HFFc6 (cell line): ENCODE results near the gene PCCA. TPM values are rescaled to one million over a fixed set of nuclear protein-coding genes. Genes with fewer than 3 reads are reported as not detected.

Source experiments
- DNase-seq: peaks from one replicate; pipeline ENCODE4 v3.0.0-alpha.2; 2018
- H3K27ac Mint-ChIP-seq: 2 replicates; pipeline ENCODE4 v1.8.0; 2020; ENCODE audit warnings: mild to moderate bottlenecking, mixed read lengths
- H3K27me3 Mint-ChIP-seq: 2 replicates; pipeline ENCODE4 v1.8.0; 2021; ENCODE audit warnings: mild to moderate bottlenecking, moderate library complexity, mixed read lengths; ENCODE audit not compliant: insufficient read depth
- H3K36me3 Mint-ChIP-seq: 2 replicates; pipeline ENCODE4 v1.8.0; 2021; ENCODE audit warnings: low read depth, mixed read lengths
- H3K4me1 Mint-ChIP-seq: 2 replicates; pipeline ENCODE4 v1.8.0; 2020; ENCODE audit warnings: low read depth, mixed read lengths
- H3K4me3 Mint-ChIP-seq: 2 replicates; pipeline ENCODE4 v1.8.0; 2020; ENCODE audit warnings: mild to moderate bottlenecking, moderate library complexity, mixed read lengths
- H3K9me3 Mint-ChIP-seq: 2 replicates; pipeline ENCODE4 v1.8.0; 2020; ENCODE audit warnings: mild to moderate bottlenecking, mixed read lengths
- total RNA-seq, 6 experiments: library from RNA; stranded (reverse); fragmentation: NEBNext Ultra II Directional; extraction: Animal tissue kit (Norgen Biotek cat#: 25700); gene quantifications; 2 replicates in 1 of 6; 3 replicates in 5 of 6; pipeline ENCODE4 v1.2.3, GENCODE V29; 2021
- TF ChIP-seq, protein P1 (sequence below): fragments of 200-600 bp; sonication (generic); IDR thresholded peaks from 2 replicates; pipeline ENCODE4 v1.5.0; 2021; ENCODE audit warnings: antibody characterized with exemption, mild to moderate bottlenecking

The PCCA gene
- total RNA-seq, 6 experiments from 2014 or later = 12.9 to 16.9 (median 14.7) TPM

DNA sequence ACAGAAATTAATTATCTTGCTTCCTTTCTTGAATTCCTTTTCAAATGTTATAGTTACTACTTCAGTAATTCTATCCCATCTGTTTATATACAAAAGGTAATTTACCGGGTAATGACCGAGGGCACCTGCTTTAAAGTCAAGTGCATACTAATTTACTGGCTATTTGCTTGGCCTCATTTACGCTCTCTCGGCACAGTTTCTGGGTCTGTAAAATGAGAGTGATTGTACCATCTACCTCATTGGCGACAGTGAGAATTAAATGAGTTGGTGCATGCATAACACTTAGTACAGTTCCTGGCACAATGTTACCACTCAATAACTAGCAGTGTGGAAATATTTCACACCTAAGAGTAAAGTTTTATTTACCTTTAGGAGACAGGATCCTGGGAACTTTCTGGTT is 388.1 kb downstream of the PCCA start:
- no peak for DNase-seq
- peaks cover 8% of the 10 kb centered on the region for H3K4me1 Mint-ChIP-seq
- H3K27me3 Mint-ChIP-seq = no peaks in the 10 kb centered on the region; the same call in 1 of the 2 replicates
- no peaks in the 10 kb centered on the region for H3K9me3 Mint-ChIP-seq
- no peaks in the 10 kb centered on the region for H3K36me3 Mint-ChIP-seq
- TF ChIP-seq, protein P1, sequence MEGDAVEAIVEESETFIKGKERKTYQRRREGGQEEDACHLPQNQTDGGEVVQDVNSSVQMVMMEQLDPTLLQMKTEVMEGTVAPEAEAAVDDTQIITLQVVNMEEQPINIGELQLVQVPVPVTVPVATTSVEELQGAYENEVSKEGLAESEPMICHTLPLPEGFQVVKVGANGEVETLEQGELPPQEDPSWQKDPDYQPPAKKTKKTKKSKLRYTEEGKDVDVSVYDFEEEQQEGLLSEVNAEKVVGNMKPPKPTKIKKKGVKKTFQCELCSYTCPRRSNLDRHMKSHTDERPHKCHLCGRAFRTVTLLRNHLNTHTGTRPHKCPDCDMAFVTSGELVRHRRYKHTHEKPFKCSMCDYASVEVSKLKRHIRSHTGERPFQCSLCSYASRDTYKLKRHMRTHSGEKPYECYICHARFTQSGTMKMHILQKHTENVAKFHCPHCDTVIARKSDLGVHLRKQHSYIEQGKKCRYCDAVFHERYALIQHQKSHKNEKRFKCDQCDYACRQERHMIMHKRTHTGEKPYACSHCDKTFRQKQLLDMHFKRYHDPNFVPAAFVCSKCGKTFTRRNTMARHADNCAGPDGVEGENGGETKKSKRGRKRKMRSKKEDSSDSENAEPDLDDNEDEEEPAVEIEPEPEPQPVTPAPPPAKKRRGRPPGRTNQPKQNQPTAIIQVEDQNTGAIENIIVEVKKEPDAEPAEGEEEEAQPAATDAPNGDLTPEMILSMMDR = no peak
- H3K27ac Mint-ChIP-seq = no peak overlapping the region
- H3K4me3 Mint-ChIP-seq = no peak overlapping the region

- H3K27me3 Mint-ChIP-seq = no peaks in the 10 kb centered on the region; the same call in 1 of the 2 replicates
- H3K36me3 Mint-ChIP-seq = no peaks in the 10 kb centered on the region
- H3K4me1 Mint-ChIP-seq = peaks cover 11% of the 10 kb centered on the region
- TF ChIP-seq, protein P1 = no peak
- H3K9me3 Mint-ChIP-seq = no peaks in the 10 kb centered on the region
- H3K4me3 Mint-ChIP-seq = no peak overlapping the region
- no peak for DNase-seq
- no peak overlapping the region for H3K27ac Mint-ChIP-seq
These were observed 389.4 kb downstream of the PCCA start for GRCh38 chr13:100478107-100478809.

DNA sequence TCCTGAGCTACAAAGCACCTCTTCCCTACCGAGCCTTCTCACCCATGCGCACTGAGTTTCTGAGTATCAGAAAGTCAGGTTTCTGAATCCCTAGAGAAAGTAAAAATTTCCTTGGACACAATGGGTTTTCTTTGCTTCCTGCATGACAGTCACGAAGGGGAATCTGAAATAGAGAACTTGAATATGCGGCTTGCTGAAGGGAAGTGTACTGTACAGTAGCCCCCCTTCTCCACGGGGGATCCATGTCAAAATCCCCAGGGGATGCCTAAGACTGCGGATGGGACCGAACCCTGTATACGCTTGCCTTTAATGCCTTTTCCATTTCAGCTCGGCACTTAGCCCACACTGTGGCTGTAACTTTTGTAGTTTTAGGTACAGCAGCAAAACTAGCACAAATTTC is 391.8 kb downstream of the PCCA start:
- no peak for DNase-seq
- Mint-ChIP-seq H3K4me1 (peaks cover 11% of the 10 kb centered on the region), H3K4me3 (no peak overlapping the region), H3K36me3 (no peaks in the 10 kb centered on the region), H3K27me3 (no peaks in the 10 kb centered on the region), H3K9me3 (no peaks in the 10 kb centered on the region), H3K27ac (no peak overlapping the region)
- TF ChIP-seq, protein P1 = no peak

GRCh38 chr13:100483139-100483538 is 394.2 kb downstream of the PCCA start:
- Mint-ChIP-seq H3K9me3 (no peaks in the 10 kb centered on the region), H3K4me1 (peaks cover 11% of the 10 kb centered on the region), H3K36me3 (no peaks in the 10 kb centered on the region), H3K27me3 (no peaks in the 10 kb centered on the region), H3K4me3 (no peak overlapping the region), H3K27ac (no peak overlapping the region)
- DNase-seq = no peak
- TF ChIP-seq, protein P1 = no peak

DNA sequence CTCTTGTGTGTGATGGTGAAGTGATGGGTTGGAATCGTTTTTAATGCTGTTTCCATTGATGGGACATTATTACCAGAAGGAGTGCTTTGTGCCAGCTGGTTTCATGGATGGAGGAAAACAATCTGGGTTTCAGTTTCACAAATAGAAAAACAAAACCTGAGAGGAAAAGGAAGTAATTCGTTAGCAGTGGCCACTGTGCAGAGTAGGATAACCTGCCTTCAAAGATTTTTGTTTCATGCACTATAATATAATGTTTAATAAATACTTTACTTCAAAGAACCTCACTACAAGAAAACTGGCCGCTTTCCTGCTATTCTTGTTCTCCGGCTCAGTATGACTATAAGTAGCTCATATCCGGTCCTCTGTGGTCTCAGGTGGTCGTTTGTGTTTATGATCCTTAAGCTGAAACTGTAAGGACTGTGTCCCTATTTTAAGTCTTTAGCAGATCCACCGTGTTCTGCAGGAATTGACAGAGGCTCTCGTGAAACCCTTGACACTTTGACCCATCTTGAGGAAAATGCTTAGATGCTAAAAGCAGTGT is 395.0 kb downstream of the PCCA start:
- Mint-ChIP-seq H3K27ac (no peak overlapping the region), H3K4me3 (no peak overlapping the region), H3K27me3 (no peaks in the 10 kb centered on the region), H3K9me3 (no peaks in the 10 kb centered on the region), H3K4me1 (peaks cover 11% of the 10 kb centered on the region), H3K36me3 (no peaks in the 10 kb centered on the region)
- TF ChIP-seq, protein P1 = no peak
- DNase-seq = no peak
